ENCODE results near the gene GFOD1. TPM values are rescaled to one million over a fixed set of nuclear protein-coding genes. Genes with fewer than 3 reads are reported as not detected.

Gene GFOD1
- total RNA-seq, 2 donors from 2014 or later: 10.0 to 12.2 TPM

DNA sequence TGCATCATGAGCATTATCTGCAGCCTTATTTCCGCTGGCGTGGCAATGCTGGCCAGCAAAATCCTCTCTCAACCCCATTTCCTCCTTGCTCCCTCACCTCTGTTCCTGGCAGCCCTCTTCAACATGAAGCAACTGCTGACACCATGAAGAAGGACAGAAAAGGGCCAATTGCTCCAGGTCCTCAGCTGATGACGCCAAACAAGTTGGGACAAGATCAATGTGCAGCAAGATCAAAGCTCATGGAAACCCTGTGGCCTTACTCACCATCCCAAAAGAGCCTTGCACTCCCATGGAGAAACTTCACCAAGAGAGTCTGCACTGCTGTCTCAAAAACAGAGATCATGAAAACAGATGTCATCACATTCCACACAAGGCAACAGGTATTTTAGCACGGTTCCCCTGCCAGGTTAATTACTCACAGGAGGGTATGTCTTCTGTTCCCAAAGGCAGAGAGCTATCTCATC, 7.4 kb downstream of the GFOD1 start:
- H3K9me3 ChIP-seq: no peaks in the 10 kb centered on the region
- 85% methylated on average over 4 of the region's 4 CpGs for WGBS
- H3K36me3 ChIP-seq: no peaks in the 10 kb centered on the region
- H3K27me3 ChIP-seq (replicated peaks; ENCODE audit: insufficient read depth): no peaks in the 10 kb centered on the region
- no peak overlapping the region for H3K4me3 ChIP-seq
- intact Hi-C loops (cut with DNase I): loop anchor here (10.0 kb wide), 1 partner anchor 55 kb away; no protein-coding TSS in a partner anchor
- TF ChIP-seq POLR2A (IDR thresholded peaks at IDR 0.05) (no peak), POLR2AphosphoS5 (IDR thresholded peaks at IDR 0.05) (no peak)
- TF ChIP-seq, protein P1, sequence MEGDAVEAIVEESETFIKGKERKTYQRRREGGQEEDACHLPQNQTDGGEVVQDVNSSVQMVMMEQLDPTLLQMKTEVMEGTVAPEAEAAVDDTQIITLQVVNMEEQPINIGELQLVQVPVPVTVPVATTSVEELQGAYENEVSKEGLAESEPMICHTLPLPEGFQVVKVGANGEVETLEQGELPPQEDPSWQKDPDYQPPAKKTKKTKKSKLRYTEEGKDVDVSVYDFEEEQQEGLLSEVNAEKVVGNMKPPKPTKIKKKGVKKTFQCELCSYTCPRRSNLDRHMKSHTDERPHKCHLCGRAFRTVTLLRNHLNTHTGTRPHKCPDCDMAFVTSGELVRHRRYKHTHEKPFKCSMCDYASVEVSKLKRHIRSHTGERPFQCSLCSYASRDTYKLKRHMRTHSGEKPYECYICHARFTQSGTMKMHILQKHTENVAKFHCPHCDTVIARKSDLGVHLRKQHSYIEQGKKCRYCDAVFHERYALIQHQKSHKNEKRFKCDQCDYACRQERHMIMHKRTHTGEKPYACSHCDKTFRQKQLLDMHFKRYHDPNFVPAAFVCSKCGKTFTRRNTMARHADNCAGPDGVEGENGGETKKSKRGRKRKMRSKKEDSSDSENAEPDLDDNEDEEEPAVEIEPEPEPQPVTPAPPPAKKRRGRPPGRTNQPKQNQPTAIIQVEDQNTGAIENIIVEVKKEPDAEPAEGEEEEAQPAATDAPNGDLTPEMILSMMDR (IDR thresholded peaks at IDR 0.05): no peak
- no peak overlapping the region for H3K27ac ChIP-seq
- no peak for DNase-seq (ENCODE audit: low spot score)
- no peaks in the 10 kb centered on the region for H3K4me1 ChIP-seq (replicated peaks)

DNA sequence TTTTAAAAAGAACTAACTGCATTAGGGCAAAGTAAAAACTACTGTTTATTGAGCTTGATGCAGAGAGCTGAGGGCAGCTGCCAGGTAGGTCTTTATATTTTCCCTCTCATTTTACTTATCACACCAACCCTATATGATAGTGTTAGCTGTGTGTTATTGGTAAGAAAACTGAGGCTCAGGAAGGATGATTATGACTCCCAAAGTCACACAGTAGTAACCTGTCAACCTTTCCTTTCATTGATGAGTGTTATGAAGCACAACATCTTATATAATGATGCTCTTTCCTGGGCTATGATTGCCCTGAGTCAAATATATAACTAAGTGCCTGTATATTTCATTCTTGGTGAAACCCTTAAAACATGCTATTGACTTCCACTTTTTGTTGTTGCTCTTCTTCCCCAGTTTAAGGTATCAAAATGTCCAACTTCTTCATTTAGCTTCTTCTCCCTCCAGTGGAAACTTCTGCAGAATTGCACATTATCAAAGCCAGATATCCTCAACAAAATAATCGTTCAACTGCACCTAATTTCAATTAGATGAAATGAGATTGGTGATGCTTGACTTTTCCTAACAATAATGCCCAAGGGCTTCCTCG, 8.1 kb downstream of the GFOD1 start:
- WGBS: 90% methylated on average over 2 of the region's 2 CpGs
- H3K27ac ChIP-seq: no peak overlapping the region
- no peaks in the 10 kb centered on the region for H3K4me1 ChIP-seq (replicated peaks)
- no peaks in the 10 kb centered on the region for H3K36me3 ChIP-seq
- H3K9me3 ChIP-seq: no peaks in the 10 kb centered on the region
- DNase-seq (ENCODE audit: low spot score): no peak
- intact Hi-C loops (cut with DNase I): no loop called here
- no peak for TF ChIP-seq POLR2AphosphoS5 (IDR thresholded peaks at IDR 0.05)
- TF ChIP-seq, protein P1 (IDR thresholded peaks at IDR 0.05): no peak
- TF ChIP-seq POLR2A (IDR thresholded peaks at IDR 0.05): no peak
- no peak overlapping the region for H3K4me3 ChIP-seq
- H3K27me3 ChIP-seq (replicated peaks; ENCODE audit: insufficient read depth): no peaks in the 10 kb centered on the region

DNA sequence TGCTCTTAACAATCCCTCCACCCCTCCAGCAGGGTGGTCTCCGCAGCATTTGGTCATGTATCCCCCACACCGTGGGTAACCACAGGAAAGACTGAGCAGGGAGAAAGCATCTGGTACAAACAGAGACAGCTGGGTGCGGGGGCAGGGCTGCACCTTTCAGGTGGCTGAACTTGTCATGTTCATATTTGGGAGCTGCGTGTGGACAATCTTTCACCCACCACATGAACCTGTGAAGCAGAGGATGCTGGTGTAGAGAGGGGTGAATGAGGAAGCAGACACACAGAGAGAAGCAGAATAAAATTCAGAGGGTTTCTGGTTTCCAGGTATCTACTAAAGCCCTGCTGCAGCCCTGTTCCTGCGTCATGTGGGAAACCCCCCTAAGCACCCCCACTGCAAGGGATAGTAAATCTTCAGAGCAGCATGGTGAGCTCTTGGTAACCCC, 8.9 kb downstream of the GFOD1 start:
- Histone ChIP-seq H3K27me3 (replicated peaks; ENCODE audit: insufficient read depth) (no peaks in the 10 kb centered on the region), H3K4me1 (replicated peaks) (no peaks in the 10 kb centered on the region), H3K36me3 (no peaks in the 10 kb centered on the region), H3K27ac (no peak overlapping the region), H3K9me3 (no peaks in the 10 kb centered on the region), H3K4me3 (no peak overlapping the region)
- no peak for TF ChIP-seq POLR2A (IDR thresholded peaks at IDR 0.05)
- TF ChIP-seq, protein P1 (IDR thresholded peaks at IDR 0.05): no peak
- TF ChIP-seq POLR2AphosphoS5 (IDR thresholded peaks at IDR 0.05): no peak
- intact Hi-C loops (cut with DNase I): no loop called here
- DNase-seq (ENCODE audit: low spot score): no peak
- 88% methylated on average over 5 of the region's 5 CpGs for WGBS

DNA sequence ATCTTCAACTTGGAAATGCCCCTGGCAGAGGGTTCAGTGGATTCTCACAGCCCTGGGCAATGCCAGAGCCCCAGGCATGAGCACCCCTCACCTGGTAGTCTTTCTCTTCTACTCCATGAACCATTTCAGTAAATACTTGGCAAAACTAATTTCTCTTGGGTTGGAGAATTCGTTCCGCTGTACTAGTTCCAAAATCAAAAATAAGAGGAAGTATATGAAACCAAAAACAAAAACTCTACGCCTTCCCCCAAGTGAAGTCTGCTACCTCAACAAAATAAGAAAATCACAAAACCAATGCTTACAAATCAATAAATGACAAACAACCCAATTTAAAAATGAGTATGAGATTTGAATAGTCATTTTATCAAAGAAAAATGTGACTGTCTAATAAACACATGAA, 12.6 kb downstream of the GFOD1 start:
- H3K9me3 ChIP-seq: no peaks in the 10 kb centered on the region
- H3K36me3 ChIP-seq: no peaks in the 10 kb centered on the region
- TF ChIP-seq, protein P1 (IDR thresholded peaks at IDR 0.05): no peak
- H3K4me3 ChIP-seq: no peak overlapping the region
- no peaks in the 10 kb centered on the region for H3K27me3 ChIP-seq (replicated peaks; ENCODE audit: insufficient read depth)
- intact Hi-C loops (cut with DNase I): no loop called here
- no peaks in the 10 kb centered on the region for H3K4me1 ChIP-seq (replicated peaks)
- no peak for DNase-seq (ENCODE audit: low spot score)
- H3K27ac ChIP-seq: no peak overlapping the region
- 90% methylated on average over 3 of the region's 3 CpGs for WGBS

DNA sequence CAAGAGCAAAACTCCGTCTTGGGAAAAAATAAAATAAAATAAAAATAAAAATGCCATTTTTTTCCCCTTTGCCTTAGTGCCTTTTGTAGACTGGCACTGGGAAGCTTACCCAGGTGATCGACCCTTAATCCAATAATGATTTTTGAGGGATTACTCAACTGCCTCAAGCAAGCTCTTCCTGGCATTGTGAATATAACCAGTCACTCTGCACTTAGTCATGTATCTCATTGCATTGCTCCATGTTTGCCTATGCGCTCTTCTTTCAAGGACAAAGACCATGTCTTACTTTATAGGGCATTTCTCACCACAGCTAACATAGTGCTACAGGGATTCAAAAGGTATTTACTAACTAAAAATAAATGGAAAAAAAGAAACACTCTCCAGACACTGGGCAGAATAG, 13.0 kb downstream of the GFOD1 start:
- Histone ChIP-seq H3K27ac (no peak overlapping the region), H3K4me3 (no peak overlapping the region), H3K9me3 (no peaks in the 10 kb centered on the region), H3K27me3 (replicated peaks; ENCODE audit: insufficient read depth) (no peaks in the 10 kb centered on the region), H3K36me3 (no peaks in the 10 kb centered on the region), H3K4me1 (replicated peaks) (no peaks in the 10 kb centered on the region)
- intact Hi-C loops (cut with DNase I): no loop called here
- TF ChIP-seq, protein P1 (IDR thresholded peaks at IDR 0.05): no peak
- no peak for TF ChIP-seq POLR2AphosphoS5 (IDR thresholded peaks at IDR 0.05)
- no peak for TF ChIP-seq POLR2A (IDR thresholded peaks at IDR 0.05)
- WGBS: 90% methylated on average over 3 of the region's 3 CpGs
- DNase-seq (ENCODE audit: low spot score): no peak
